Peyer's patch (tissue), 4 donors: ENCODE results near the gene SGO2. TPM values are rescaled to one million over a fixed set of nuclear protein-coding genes. Genes with fewer than 3 reads are reported as not detected.

Experiments
- DNase-seq, 3 donors: peaks; one replicate each; pipeline ENCODE4 v3.0.0-alpha.2; 2017 to 2019
- H3K27ac ChIP-seq, 4 donors: fragments of 200-600 bp; sonication (generic); one replicate each; pipeline ENCODE4 v1.5.1; 2016 to 2019
- H3K27me3 ChIP-seq, 2 donors: fragments of 200-600 bp; sonication (generic); one replicate each; pipeline ENCODE4 v1.5.1; 2019
- H3K36me3 ChIP-seq, 3 donors: fragments of 200-600 bp; sonication (generic); one replicate each; pipeline ENCODE4 v1.5.1; 2016 to 2019
- H3K4me1 ChIP-seq, 4 donors: fragments of 200-600 bp; sonication (generic); one replicate each; pipeline ENCODE4 v1.5.1; 2016 to 2019
- H3K4me3 ChIP-seq, 4 donors: fragments of 200-600 bp; sonication (generic); 1 replicate in 3 of 4; 2 replicates in 1 of 4; pipeline ENCODE4 v1.5.1; 2016 to 2019; ENCODE audit warnings: mild to moderate bottlenecking in 1 of 4
- H3K9me3 ChIP-seq, 4 donors: fragments of 200-600 bp; sonication (generic); one replicate each; pipeline ENCODE4 v1.5.1; 2016 to 2019; ENCODE audit warnings: mild to moderate bottlenecking in 1 of 4
- CTCF ChIP-seq, 6 experiments: fragments of 450-650 bp in 4 of 6; fragments of 200-600 bp in 2 of 6; sonication (generic) in 1 of 6; IDR thresholded peaks; one replicate each; pipeline ENCODE4 v1.5.1; 2017 to 2019; ENCODE audit warnings: antibody characterized with exemption in 6 of 6, mild to moderate bottlenecking in 3 of 6, moderate library complexity in 1 of 6
- POLR2A ChIP-seq, 2 donors: fragments of 450-650 bp; IDR thresholded peaks; one replicate each; pipeline ENCODE4 v1.5.1; 2017; ENCODE audit warnings: antibody characterized with exemption in 2 of 2, mild to moderate bottlenecking in 2 of 2, moderate library complexity in 2 of 2
- total RNA-seq, 4 donors: library from RNA; depleted of rRNA; stranded (reverse); fragments of >200 nt; gene quantifications; one replicate each; pipeline ENCODE4 v1.1.0, GENCODE V29; 2016

SGO2 gene
- total RNA-seq, 4 donors from 2014 or later = 2.5 to 10.0 (median 6.7) TPM

DNA sequence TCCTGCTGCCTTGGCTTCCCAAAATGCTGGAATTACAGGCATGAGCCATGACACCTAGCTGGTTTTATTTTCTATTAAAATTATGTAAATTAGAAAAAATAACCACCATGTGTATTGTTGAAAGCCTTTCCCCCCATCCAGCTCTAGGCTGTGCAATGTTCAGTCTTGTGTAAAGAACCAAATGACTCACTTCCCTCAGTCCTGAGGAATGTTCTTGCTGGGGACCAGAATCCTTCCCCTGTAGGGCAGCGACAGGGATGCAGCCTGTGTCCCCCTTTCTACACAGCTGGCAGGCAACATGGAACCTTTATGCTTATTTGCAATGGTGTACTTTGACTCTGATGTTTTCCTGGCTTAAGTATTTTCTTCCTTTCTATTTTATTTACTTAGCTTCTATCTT is 89.2 kb downstream of the SGO2 start:
- no peak overlapping the region for H3K4me3 ChIP-seq
- no peaks in the 10 kb centered on the region for H3K4me1 ChIP-seq
- no peaks in the 10 kb centered on the region for H3K36me3 ChIP-seq
- no peak for TF ChIP-seq CTCF (IDR thresholded peaks at IDR 0.05)
- TF ChIP-seq POLR2A (IDR thresholded peaks at IDR 0.05) = no peak
- DNase-seq = no peak
- no peaks in the 10 kb centered on the region for H3K27me3 ChIP-seq
- no peak overlapping the region for H3K27ac ChIP-seq
- no peaks in the 10 kb centered on the region for H3K9me3 ChIP-seq

- H3K27ac ChIP-seq = no peak overlapping the region
- no peaks in the 10 kb centered on the region for H3K4me1 ChIP-seq
- no peaks in the 10 kb centered on the region for H3K9me3 ChIP-seq
- H3K4me3 ChIP-seq = no peak overlapping the region
- DNase-seq = peak in 1 of 3 donors; percentile 65
- no peak for TF ChIP-seq CTCF (IDR thresholded peaks at IDR 0.05)
- TF ChIP-seq POLR2A (IDR thresholded peaks at IDR 0.05) = no peak
- no peaks in the 10 kb centered on the region for H3K27me3 ChIP-seq
- H3K36me3 ChIP-seq = no peaks in the 10 kb centered on the region
Observed at GRCh38 chr2:200616193-200616592, 90.2 kb downstream of the SGO2 start.

DNA sequence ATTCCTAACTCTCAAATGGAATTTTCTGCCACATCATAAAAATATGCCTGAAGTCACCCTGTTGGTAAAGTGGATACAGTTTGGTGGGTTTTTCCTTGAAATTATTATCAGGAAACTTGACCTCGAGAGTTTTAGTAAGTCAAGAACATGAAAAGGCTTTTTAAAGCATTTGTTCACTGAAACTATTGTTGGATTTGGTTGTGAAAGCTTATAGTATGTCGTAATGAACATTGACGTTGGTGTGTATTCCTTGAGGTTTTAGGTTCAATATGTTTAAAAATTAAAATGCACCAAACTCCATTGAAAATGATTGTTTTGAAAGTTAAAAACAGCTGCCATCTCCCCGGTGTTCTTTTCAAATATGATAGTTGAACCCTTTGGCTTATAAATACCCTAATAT is 90.6 kb downstream of the SGO2 start:
- DNase-seq = no peak
- H3K27me3 ChIP-seq = no peaks in the 10 kb centered on the region
- H3K27ac ChIP-seq = no peak overlapping the region
- TF ChIP-seq POLR2A (IDR thresholded peaks at IDR 0.05) (no peak), CTCF (IDR thresholded peaks at IDR 0.05) (no peak)
- no peaks in the 10 kb centered on the region for H3K36me3 ChIP-seq
- H3K9me3 ChIP-seq = no peaks in the 10 kb centered on the region
- H3K4me1 ChIP-seq = no peaks in the 10 kb centered on the region
- no peak overlapping the region for H3K4me3 ChIP-seq

GRCh38 chr2:200617156-200618053 is 91.4 kb downstream of the SGO2 start:
- no peaks in the 10 kb centered on the region for H3K4me1 ChIP-seq
- TF ChIP-seq POLR2A (IDR thresholded peaks at IDR 0.05) (no peak), CTCF (IDR thresholded peaks at IDR 0.05) (no peak)
- no peak overlapping the region for H3K4me3 ChIP-seq
- H3K27ac ChIP-seq = no peak overlapping the region
- H3K9me3 ChIP-seq = no peaks in the 10 kb centered on the region
- no peaks in the 10 kb centered on the region for H3K36me3 ChIP-seq
- H3K27me3 ChIP-seq = no peaks in the 10 kb centered on the region
- DNase-seq = no peak

DNA sequence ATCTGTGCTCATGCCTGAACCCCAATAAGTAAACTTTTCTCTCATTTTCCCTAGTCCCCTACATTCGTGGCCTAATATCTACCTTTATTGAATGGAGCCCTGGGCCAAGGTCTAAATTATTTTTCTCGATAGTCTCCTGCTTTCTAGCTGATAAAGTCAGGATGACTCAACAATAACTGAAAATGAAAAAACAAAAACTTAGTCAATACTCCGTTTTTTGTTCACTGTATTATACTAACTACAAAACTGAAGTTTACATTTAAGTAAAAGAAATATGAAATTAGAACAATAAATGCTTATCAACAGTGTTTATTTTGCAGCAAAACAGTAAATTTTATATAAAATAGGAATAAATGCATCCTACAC is 92.0 kb downstream of the SGO2 start:
- TF ChIP-seq POLR2A (IDR thresholded peaks at IDR 0.05) (no peak), CTCF (IDR thresholded peaks at IDR 0.05) (no peak)
- no peak overlapping the region for H3K27ac ChIP-seq
- no peak for DNase-seq
- no peaks in the 10 kb centered on the region for H3K36me3 ChIP-seq
- no peaks in the 10 kb centered on the region for H3K9me3 ChIP-seq
- H3K27me3 ChIP-seq = no peaks in the 10 kb centered on the region
- no peaks in the 10 kb centered on the region for H3K4me1 ChIP-seq
- no peak overlapping the region for H3K4me3 ChIP-seq
